ENCODE measurements around the gene OR2Y1.
"Not testable (repeated sequence)": the region's sequence is repeated elsewhere in the genome, so short reads cannot be mapped to it uniquely, and the experiment has no call there.

Gene OR2Y1

GRCh38 chr5:180739958-180740357 is at the start of gene OR2Y1:
OR2Y1 (minus strand) TSS chr5:180740058; CDS start chr5:180740058, 0 bp downstream.
- DNase-seq: no peak

DNA sequence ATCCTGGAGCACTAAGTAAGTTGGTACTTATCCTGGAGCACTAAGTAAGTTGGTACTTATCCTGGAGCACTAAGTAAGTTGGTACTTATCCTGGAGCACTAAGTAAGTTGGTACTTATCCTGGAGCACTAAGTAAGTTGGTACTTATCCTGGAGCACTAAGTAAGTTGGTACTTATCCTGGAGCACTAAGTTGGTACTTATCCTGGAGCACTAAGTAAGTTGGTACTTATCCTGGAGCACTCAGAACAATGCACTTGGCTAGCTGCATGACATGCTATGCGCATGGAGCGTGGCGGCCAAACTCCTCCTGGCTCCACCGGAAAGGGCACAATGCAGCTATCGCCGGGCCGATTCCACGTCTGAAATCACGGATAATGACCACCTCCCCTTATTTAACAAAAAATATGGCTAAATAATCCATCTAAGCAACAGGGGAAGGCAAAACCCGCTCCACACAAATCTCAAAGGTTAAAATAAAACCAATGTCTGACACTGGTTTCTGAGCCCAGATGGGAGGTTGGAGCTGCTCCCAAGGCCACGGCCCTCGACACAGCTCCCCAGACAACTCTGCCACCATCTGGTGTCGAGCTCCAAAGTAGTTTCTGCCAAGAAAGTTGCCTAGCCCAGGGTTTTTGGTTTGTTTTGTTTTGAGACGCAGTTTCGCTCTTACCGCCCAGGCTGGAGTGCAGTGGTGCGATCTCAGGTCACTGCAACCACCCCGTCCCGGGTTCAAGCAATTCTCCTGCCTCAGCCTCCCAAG is 49.0 kb upstream of the OR2Y1 start:
- DNase-seq: not testable (repeated sequence)

DNA sequence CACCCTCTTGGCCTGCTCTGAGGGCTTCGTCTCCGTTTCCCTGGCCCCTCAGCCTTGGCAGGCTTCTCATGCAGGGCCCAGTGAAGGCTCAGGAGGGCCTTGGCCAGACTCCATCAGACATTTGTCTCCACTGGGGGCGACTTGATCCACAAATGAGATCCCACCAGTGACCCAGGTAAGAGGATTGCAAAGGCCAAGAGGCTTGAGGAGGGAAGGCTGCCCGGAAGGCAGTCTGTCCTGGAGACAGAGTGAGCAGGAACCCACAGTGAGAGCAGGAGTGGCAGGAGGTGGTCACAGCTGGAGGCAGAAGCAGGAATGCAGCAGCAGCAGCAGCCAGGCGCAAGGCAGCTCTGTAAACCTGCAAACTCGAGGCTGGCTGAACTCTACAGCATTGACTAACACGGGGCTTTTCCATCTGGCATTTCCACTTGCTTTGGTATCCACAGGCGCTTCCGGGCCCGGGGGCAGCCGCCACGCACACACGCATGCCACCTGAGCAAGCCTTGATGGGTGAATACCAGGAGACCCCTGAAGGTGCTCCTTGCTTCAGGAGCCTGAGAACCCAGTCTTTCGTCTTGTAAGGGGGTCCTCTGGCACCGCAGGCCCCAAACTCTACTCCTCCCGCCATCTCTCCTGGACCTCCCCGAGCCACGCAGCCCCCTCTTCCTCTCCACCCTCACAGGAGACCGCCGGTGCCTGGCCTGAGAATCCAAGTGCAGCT is 48.0 kb upstream of the OR2Y1 start:
- DNase-seq: no peak

DNA sequence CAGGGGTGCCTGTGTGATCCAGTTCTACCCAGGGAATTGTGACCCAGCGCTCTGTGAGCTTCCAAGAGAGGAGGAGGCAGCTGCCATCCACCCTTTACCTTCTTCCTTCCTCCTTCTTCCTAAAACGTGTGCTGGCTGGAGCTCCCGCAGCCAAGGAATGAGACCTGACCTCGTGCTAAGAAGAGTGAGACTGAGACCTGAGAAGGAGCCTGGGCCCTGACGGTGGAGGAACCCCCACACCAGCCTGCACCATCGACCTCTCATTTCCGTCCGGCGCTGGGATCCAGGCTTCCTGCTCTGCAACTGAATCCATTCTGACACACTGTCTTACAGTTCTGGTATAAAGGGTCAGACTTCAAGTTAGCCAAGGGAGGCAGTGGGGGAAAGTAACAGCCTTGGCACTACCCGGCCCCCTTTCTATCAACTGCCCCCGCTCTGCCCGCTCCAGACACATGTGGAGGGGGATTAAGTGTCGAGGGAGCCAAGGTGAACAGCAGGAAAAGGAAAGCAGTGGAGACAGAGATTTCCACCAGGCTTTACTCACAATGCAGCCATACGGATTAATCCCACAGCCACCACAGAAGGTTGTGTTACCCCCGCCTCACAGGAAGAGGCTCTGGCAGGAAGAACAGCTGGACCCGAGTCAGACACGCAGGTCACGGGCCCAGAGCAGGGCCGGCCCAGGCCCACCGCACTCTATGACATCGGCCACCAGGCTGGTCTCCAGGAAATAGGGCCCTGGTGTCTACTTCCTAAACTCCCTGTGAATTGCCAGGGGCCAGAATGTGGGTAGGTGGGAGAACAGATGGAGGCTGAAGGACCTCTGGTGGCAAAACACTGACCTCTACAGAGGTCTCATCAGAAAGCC is 46.9 kb upstream of the OR2Y1 start:
- DNase-seq: no peak

DNA sequence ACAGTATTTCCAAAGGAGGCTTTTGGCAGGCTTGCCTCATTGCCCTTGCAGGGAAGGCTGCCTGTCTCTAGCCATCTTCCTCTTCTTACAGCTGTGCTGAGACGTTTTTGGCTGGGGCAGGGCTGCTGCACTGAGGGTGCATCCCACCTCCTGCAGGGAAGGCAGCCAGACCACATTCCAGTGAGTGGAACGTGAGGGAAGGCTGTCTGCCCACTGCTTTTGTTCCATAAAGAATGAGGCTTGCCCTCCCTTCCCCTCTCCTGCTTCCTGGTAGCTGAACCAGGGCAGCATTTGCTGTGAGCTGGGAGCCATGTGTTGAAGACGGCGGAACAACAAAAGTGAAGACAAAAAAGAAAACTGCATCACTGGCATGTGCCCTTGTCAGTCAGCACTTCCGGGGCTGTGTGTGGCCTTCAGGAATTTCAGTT is 46.0 kb upstream of the OR2Y1 start:
- DNase-seq: no peak

- no peak for DNase-seq
Measured at GRCh38 chr5:180785121-180785781, 45.4 kb upstream of the OR2Y1 start.

GRCh38 chr5:180784497-180785097 is 44.7 kb upstream of the OR2Y1 start:
- DNase-seq: peak; percentile 72 to 73

- no peak for DNase-seq
Measured at GRCh38 chr5:180783340-180784052, 43.6 kb upstream of the OR2Y1 start.

- no peak for DNase-seq
Measured at GRCh38 chr5:180782748-180783147, 42.9 kb upstream of the OR2Y1 start.

DNA sequence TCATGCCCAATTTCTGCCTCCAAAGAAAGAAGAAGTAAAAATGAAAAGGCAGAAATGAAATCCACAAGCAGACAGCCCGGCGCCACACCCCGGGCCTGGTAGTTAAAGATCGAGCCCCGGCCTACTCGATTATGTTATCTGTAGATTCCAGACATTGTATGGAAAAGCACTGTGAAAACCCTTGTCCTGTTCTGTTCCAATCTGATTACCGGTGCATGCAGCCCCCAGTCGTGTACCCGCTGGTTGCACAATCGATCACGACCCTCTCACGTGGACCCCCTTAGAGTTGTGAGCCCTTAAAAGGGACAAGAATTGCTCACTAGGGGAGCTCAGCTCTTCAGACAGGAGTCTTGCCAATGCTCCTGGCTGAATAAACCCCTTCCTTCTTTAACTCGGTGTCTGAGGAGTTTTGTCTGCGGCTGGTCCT is 42.1 kb upstream of the OR2Y1 start:
- not testable (repeated sequence) for DNase-seq

DNA sequence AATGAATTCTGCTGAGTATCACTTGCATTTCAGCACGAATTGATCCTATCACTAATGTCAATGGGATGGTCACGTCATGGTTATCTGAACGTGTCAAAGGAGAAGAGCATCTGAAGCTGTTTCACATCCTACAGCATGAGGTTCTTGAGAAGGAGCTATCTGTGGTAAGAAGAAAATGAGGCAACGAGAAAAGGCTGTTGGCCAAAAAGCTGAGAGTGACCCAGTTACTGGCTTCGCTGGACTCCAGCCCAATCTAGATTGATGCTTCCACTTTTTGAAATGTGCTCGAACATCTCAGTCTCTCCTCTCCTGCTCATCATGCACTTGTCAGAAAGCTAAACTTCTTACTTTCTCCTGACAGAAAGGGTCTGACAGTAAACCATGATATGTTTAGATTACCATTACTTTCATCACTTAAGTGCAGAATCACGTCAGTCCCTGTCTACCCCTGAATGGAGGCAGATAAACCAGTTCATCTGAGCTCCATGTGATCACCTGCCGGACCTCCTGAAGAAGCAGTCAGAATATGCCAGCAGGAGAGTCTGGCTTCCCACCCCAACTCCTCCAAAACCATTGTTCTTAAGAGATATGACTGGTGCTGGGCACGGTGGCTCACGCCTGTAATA is 40.2 kb upstream of the OR2Y1 start:
- no peak for DNase-seq

- no peak for DNase-seq
Measured at GRCh38 chr5:180777475-180777874, 37.6 kb upstream of the OR2Y1 start.

DNA sequence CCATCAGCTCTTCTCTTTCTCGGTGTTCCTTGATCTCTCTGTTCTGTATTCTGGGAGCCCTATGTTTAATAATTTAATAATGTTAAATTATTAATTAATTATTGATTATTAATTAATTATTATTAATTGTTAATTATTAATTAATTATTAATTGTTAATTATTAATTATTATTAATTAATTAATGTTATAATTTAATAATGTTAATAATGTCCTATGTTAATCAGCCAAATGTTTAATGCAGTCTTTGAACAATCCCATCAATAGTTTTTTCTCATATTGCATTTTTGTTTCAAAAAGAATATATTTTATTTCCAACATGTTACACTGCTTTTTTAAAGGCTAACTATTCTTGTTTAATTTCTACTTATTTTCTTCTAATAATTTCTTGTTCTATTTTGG is 36.5 kb upstream of the OR2Y1 start:
- no peak for DNase-seq

DNA sequence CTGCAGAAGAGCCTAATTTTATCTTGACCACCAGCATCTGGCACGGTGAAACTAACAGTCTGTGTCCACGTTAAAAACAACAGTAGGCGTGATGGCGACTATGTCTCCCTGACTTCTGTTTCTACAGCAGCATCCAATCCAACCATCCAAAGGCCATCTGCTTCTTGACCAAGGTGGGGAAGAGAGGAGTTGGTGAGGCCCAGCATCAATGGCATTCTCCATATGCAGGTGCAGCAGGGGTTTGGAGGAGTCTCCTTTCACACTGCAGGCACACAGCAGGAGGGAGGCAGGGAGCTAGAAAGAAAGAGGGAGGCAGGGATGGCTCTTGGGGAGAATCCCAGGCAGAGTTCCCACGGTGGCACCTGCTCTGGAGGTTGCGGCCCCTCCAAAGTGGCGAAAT is 35.8 kb upstream of the OR2Y1 start:
- no peak for DNase-seq

- no peak for DNase-seq
Measured at GRCh38 chr5:180771839-180772238, 32.0 kb upstream of the OR2Y1 start.

- DNase-seq: no peak
Measured at GRCh38 chr5:180769821-180770220, 30.0 kb upstream of the OR2Y1 start.

DNA sequence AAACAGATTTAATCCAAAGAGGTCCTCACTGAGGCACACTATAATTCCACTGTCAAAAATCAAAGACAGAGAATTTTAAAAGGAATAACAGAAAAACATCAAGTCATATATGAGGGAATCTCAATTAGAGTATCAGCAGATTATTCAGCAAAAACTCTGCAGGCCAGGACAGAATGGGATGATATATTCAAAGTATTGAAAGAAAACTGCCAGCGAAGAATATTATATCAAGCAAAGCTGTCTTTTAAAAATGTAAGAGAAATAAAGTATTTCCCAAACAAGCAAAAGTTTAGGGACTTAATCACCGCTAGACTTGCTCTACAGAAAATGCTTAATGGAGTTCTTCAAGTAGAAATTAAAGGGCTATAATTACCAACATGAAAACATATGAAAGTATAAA is 15.7 kb upstream of the OR2Y1 start:
- DNase-seq: no peak

DNA sequence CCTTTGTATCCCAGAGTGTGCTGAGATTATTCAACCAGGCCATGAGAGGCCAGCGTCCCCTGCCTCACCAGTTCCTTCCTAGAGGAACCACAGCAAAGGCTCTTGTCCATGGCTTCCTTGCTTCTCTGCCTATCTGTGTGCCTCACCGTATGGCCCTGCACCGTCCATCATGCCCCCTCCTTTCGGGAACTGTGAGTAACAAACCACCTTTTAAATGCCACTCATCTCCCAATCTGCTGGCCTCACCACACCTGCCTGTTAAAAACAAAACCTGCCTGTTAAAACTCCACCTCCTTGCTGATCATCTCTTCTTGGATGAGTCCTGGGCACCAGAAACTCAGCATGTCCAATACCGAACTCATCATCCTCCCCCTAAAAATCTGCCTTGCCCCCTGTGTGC is 4.4 kb upstream of the OR2Y1 start:
- no peak for DNase-seq

DNA sequence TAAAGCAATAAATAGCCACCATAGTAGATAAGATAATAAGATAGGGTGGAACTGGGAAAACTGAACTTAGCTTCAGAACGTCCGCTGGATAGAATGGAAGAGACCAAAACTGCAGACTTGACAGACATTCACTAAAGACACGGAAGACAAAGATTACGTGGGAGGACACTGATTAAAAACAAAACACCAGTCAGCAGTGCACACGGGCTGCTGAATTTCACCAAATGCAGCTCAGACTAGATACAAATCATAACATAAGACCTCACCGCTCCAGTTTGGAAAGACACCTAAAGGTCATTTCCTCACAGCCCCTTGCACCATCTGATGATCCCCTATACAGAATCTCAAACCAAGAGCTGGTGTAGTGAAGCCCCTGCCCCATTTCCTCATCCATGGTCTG is 2.9 kb upstream of the OR2Y1 start:
- no peak for DNase-seq

- not testable (repeated sequence) for DNase-seq
Measured at GRCh38 chr5:180740953-180741352, 1.1 kb upstream of the OR2Y1 start.

GRCh38 chr5:180739271-180739670 is 587 bp downstream of the OR2Y1 start:
- DNase-seq: no peak
